Neuronal stem cell (in vitro differentiated cells): ENCODE data around the gene ABHD5.

Experiments
- DNase-seq: peaks from one replicate; pipeline ENCODE4 v3.0.0-alpha.2; 2013; ENCODE audit warnings: low spot score
- H2AFZ ChIP-seq: one replicate; pipeline ENCODE4 v1.6.1; 2013; ENCODE audit warnings: mild to moderate bottlenecking, low read length, inconsistent platforms
- H2AK5ac ChIP-seq: 2 replicates; pipeline ENCODE4 v1.6.1; 2013; ENCODE audit warnings: low read depth, mild to moderate bottlenecking, inconsistent platforms, low read length, moderate library complexity, mixed read lengths
- H2BK120ac ChIP-seq: 2 replicates; pipeline ENCODE4 v1.6.1; 2013; ENCODE audit warnings: low read depth, mild to moderate bottlenecking, inconsistent platforms, low read length, moderate library complexity, mixed read lengths
- H2BK12ac ChIP-seq: one replicate; pipeline ENCODE4 v1.6.1; 2013; ENCODE audit warnings: low read length, inconsistent platforms
- H2BK15ac ChIP-seq: 2 replicates; pipeline ENCODE4 v1.6.1; 2013; ENCODE audit warnings: mild to moderate bottlenecking, low read length, inconsistent platforms, mixed read lengths
- H2BK5ac ChIP-seq: one replicate; pipeline ENCODE4 v1.6.1; 2013; ENCODE audit warnings: inconsistent platforms, mild to moderate bottlenecking, low read length, moderate library complexity
- H3K14ac ChIP-seq: one replicate; pipeline ENCODE4 v1.6.1; 2013; ENCODE audit warnings: low read length, inconsistent platforms
- H3K18ac ChIP-seq: 2 replicates; pipeline ENCODE4 v1.6.1; 2013; ENCODE audit warnings: low read length, inconsistent platforms
- H3K23ac ChIP-seq: 2 replicates; pipeline ENCODE4 v1.6.1; 2013; ENCODE audit warnings: low read depth, mild to moderate bottlenecking, mixed read lengths, low read length, inconsistent platforms; ENCODE audit not compliant: poor library complexity
- H3K27ac ChIP-seq: replicated peaks from 3 replicates; pipeline ENCODE4 v1.5.1; 2013; ENCODE audit warnings: low read length, inconsistent platforms
- H3K27me3 ChIP-seq, 3 experiments: 2 replicates each; pipeline ENCODE4 v1.6.1; 2013; ENCODE audit warnings: low read length in 3 of 3, mild to moderate bottlenecking in 2 of 3, inconsistent platforms in 1 of 3, low read depth in 1 of 3, mixed read lengths in 1 of 3, moderate library complexity in 1 of 3; ENCODE audit not compliant: control insufficient read depth in 3 of 3, insufficient read depth in 3 of 3
- H3K36me3 ChIP-seq, 2 donors: replicated peaks in 1 of 2; 2 replicates each; pipeline ENCODE4 v1.6.1; 2013; ENCODE audit warnings: low read length in 2 of 2; ENCODE audit not compliant: control insufficient read depth in 2 of 2, insufficient read depth in 2 of 2
- H3K4ac ChIP-seq: 2 replicates; pipeline ENCODE4 v1.6.1; 2013; ENCODE audit warnings: inconsistent platforms, mild to moderate bottlenecking, low read length, moderate library complexity
- H3K4me1 ChIP-seq, 2 donors: 1 replicate in 1 of 2; 2 replicates in 1 of 2; pipeline ENCODE4 v1.6.1; 2013; ENCODE audit warnings: low read length in 2 of 2, low read depth in 1 of 2; ENCODE audit not compliant: control insufficient read depth in 2 of 2, insufficient read depth in 1 of 2
- H3K4me2 ChIP-seq: one replicate; pipeline ENCODE4 v1.6.1; 2013; ENCODE audit warnings: mild to moderate bottlenecking, low read length, inconsistent platforms; ENCODE audit not compliant: insufficient read depth, poor library complexity, severe bottlenecking
- H3K4me3 ChIP-seq, 2 donors: 2 replicates each; pipeline ENCODE4 v1.5.1; 2013; ENCODE audit warnings: low read length in 2 of 2, mild to moderate bottlenecking in 2 of 2, inconsistent platforms in 1 of 2, moderate library complexity in 1 of 2
- H3K79me1 ChIP-seq: one replicate; pipeline ENCODE4 v1.6.1; 2013; ENCODE audit warnings: low read depth, mild to moderate bottlenecking, inconsistent platforms, low read length, moderate library complexity
- H3K9ac ChIP-seq: one replicate; pipeline ENCODE4 v1.6.1; 2013; ENCODE audit warnings: mild to moderate bottlenecking, low read depth, low read length, inconsistent platforms; ENCODE audit not compliant: poor library complexity
- H3K9me3 ChIP-seq, 2 donors: replicated peaks in 1 of 2; 2 replicates each; pipeline versions ENCODE3 to v1.6.1; 2013; ENCODE audit warnings: low read length in 2 of 2, mild to moderate bottlenecking in 2 of 2, inconsistent platforms in 1 of 2, low read depth in 1 of 2, mixed read lengths in 1 of 2, moderate library complexity in 1 of 2; ENCODE audit not compliant: control insufficient read depth in 2 of 2, insufficient read depth in 1 of 2
- H4K8ac ChIP-seq: one replicate; pipeline ENCODE4 v1.6.1; 2013; ENCODE audit warnings: low read depth, mild to moderate bottlenecking, inconsistent platforms, low read length, moderate library complexity
- H4K91ac ChIP-seq: one replicate; pipeline ENCODE4 v1.6.1; 2013; ENCODE audit warnings: low read length, low read depth, mild to moderate bottlenecking, inconsistent platforms; ENCODE audit not compliant: poor library complexity
- WGBS, 2 donors: extraction: QIAGEN DNeasy Blood & Tissue Kit; methylation state at CpG; one replicate each; pipeline ENCODE4 v1.1.7; 2013; ENCODE audit warnings: missing lambda C conversion rate in 2 of 2, mixed read lengths in 1 of 2; ENCODE audit not compliant: insufficient read length in 2 of 2, insufficient replicate concordance in 1 of 2; ENCODE audit errors: extremely low coverage in 2 of 2; 5-methylcytosine and 5-hydroxymethylcytosine counted together

The ABHD5 gene

DNA sequence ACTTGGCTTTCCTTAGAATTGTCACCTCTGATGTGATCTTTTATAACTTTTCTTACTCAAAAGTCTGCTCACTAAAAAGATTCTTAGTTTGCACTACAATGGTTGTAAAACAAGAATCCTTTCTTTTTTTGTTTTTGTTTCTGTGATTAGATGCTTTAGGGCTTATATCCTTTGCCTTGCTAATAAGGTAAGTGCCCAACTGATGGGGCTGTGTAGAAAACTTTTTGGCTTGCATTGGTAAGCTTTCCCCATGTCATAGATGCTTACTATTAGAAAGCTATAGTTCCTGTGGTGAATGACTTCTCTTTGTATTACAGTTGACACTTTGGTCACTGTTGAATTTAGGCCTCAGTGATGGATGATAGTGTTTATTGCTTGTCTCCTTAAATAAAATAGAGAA is 5.1 kb downstream of the ABHD5 start:
- no peak overlapping the region for H2AK5ac ChIP-seq
- no peak overlapping the region for H3K4me3 ChIP-seq
- H3K27ac ChIP-seq: no peak overlapping the region
- H3K79me1 ChIP-seq: no peaks in the 10 kb centered on the region
- H2BK15ac ChIP-seq: no peak overlapping the region
- no peak overlapping the region for H3K4me2 ChIP-seq
- H3K23ac ChIP-seq: no peak overlapping the region
- H2BK12ac ChIP-seq: no peak overlapping the region
- no peaks in the 10 kb centered on the region for H3K9me3 ChIP-seq
- peaks cover 0 to 1% of the 10 kb centered on the region in 2 donors for H3K4me1 ChIP-seq
- H2BK120ac ChIP-seq: no peak overlapping the region
- H4K91ac ChIP-seq: no peak overlapping the region
- no peak overlapping the region for H4K8ac ChIP-seq
- H2AFZ ChIP-seq: no peak overlapping the region
- no peak overlapping the region for H3K18ac ChIP-seq
- H3K27me3 ChIP-seq: no peaks in the 10 kb centered on the region
- no peak overlapping the region for H3K4ac ChIP-seq
- no peak for DNase-seq
- no peaks in the 10 kb centered on the region for H3K36me3 ChIP-seq
- H3K9ac ChIP-seq: no peak overlapping the region
- H2BK5ac ChIP-seq: no peak overlapping the region
- H3K14ac ChIP-seq: no peak overlapping the region

DNA sequence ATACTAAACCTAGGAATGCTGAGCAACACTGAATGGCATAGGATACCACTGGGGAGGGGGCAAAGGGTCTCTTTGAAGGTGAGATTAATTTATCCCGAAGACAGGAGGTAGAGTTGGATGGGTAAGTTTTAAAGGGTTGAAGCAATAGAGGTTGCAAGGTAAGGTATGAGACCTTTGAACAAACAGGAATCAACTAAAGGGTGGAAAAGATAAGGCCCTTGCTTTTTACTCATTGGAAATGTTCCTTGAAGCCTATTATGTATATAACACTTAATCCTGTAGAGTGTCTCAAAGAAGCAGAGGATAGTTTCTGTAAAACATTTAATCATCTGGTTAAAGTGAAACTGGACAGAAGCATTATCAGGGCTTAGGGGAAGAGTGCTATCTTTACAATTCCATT is 5.7 kb downstream of the ABHD5 start:
- no peak overlapping the region for H3K4me2 ChIP-seq
- no peak overlapping the region for H2BK5ac ChIP-seq
- no peaks in the 10 kb centered on the region for H3K9me3 ChIP-seq
- H3K4me1 ChIP-seq: peaks cover 0 to 1% of the 10 kb centered on the region in 2 donors
- H3K36me3 ChIP-seq: peaks cover 0 to 5% of the 10 kb centered on the region in 2 donors
- H2AK5ac ChIP-seq: no peak overlapping the region
- H3K18ac ChIP-seq: no peak overlapping the region
- no peak overlapping the region for H2AFZ ChIP-seq
- H3K4me3 ChIP-seq: no peak overlapping the region
- no peak overlapping the region for H2BK12ac ChIP-seq
- no peaks in the 10 kb centered on the region for H3K79me1 ChIP-seq
- H3K14ac ChIP-seq: no peak overlapping the region
- no peak overlapping the region for H4K91ac ChIP-seq
- H4K8ac ChIP-seq: no peak overlapping the region
- H3K23ac ChIP-seq: no peak overlapping the region
- WGBS, 2 donors: no CpG with 5 or more reads among the region's 1 CpG
- H2BK15ac ChIP-seq: no peak overlapping the region
- H3K4ac ChIP-seq: no peak overlapping the region
- no peak overlapping the region for H3K27ac ChIP-seq
- no peak overlapping the region for H3K9ac ChIP-seq
- no peak for DNase-seq
- H3K27me3 ChIP-seq: no peaks in the 10 kb centered on the region
- no peak overlapping the region for H2BK120ac ChIP-seq

DNA sequence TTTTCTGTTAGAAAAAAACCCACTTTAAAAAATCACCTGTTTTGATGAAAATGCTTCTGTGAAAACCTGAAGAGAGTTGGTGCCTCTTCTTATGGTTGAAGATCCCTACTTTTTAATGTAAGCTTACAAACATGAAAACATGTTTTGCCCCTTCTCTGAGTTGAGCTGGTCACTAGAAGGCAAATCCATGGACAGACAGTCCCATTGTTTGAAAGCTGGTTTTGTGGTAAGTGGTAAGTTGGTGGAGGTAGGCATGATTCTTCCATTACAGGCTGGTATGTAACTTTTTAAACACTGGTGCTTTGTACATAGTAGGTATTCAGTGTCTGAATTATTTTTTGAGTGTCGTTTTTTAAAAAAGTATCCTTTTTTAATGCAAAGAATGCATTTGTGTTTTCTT is 6.1 kb downstream of the ABHD5 start:
- Histone ChIP-seq H3K18ac (no peak overlapping the region), H3K4me3 (no peak overlapping the region), H4K91ac (no peak overlapping the region), H3K27me3 (no peaks in the 10 kb centered on the region), H3K9ac (no peak overlapping the region), H3K4me2 (no peak overlapping the region), H3K9me3 (no peaks in the 10 kb centered on the region), H3K4ac (no peak overlapping the region), H4K8ac (no peak overlapping the region), H3K14ac (no peak overlapping the region), H3K27ac (no peak overlapping the region), H3K79me1 (no peaks in the 10 kb centered on the region), H2BK15ac (no peak overlapping the region), H3K23ac (no peak overlapping the region), H3K36me3 (peaks cover 0 to 9% of the 10 kb centered on the region in 2 donors), H2AK5ac (no peak overlapping the region), H2BK12ac (no peak overlapping the region), H2BK5ac (no peak overlapping the region), H2AFZ (no peak overlapping the region), H2BK120ac (no peak overlapping the region), H3K4me1 (peaks cover 0 to 1% of the 10 kb centered on the region in 2 donors)
- no CpG with 5 or more reads among the region's 1 CpG for WGBS, 2 donors
- DNase-seq: no peak

DNA sequence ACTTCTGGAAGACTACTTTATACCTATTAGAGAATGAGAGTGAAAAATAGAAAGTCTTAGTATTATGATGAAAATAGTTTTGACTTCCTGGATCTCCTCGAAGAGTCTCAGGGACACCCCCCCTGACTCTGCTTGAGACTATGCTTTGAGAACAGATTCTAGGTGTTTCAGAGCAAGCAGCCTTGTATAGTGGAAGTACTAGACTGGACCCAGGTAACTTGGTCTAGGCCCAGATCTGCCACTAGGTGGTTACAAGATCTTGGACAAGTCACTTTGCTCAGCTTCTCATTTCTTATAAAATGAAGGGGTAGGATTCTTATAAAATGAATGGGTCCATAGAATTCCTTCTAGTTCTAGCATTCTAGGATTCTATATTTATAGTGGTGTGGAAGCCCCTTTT is 9.1 kb downstream of the ABHD5 start:
- no peaks in the 10 kb centered on the region for H3K27me3 ChIP-seq
- no peak overlapping the region for H3K4me2 ChIP-seq
- H3K18ac ChIP-seq: no peak overlapping the region
- H3K9me3 ChIP-seq: no peaks in the 10 kb centered on the region
- no peak overlapping the region for H3K4me3 ChIP-seq
- no peak overlapping the region for H2AK5ac ChIP-seq
- DNase-seq: no peak
- H3K14ac ChIP-seq: no peak overlapping the region
- no peak overlapping the region for H3K23ac ChIP-seq
- no peak overlapping the region for H3K4ac ChIP-seq
- no peak overlapping the region for H2BK5ac ChIP-seq
- H2BK15ac ChIP-seq: no peak overlapping the region
- peaks cover 0 to 1% of the 10 kb centered on the region in 2 donors for H3K4me1 ChIP-seq
- WGBS, 2 donors: no CpG with 5 or more reads among the region's 1 CpG
- no peaks in the 10 kb centered on the region for H3K79me1 ChIP-seq
- no peak overlapping the region for H4K91ac ChIP-seq
- H2AFZ ChIP-seq: no peak overlapping the region
- H3K9ac ChIP-seq: no peak overlapping the region
- no peak overlapping the region for H3K27ac ChIP-seq
- no peak overlapping the region for H4K8ac ChIP-seq
- H3K36me3 ChIP-seq: peaks cover 0 to 24% of the 10 kb centered on the region in 2 donors
- H2BK12ac ChIP-seq: no peak overlapping the region
- H2BK120ac ChIP-seq: no peak overlapping the region
